ENCODE data around the gene VPS33B. TPM values are rescaled to one million over a fixed set of nuclear protein-coding genes. Genes with fewer than 3 reads are reported as not detected.
A peak's percentile ranks its signal among the peaks of the same experiment; 100 is the strongest.
"Not testable (repeated sequence)": the region's sequence is repeated elsewhere in the genome, so short reads cannot be mapped to it uniquely, and the experiment has no call there.

VPS33B gene
- total RNA-seq, 4 donors from 2014 or later = 3.3 to 7.7 (median 4.3) TPM

GRCh38 chr15:91049378-91050127 lies 27.2 kb upstream of the VPS33B start:
- ATAC-seq (peak; percentile 95 to 96), DNase-seq (peak; percentile 21 to 38)
- Histone ChIP-seq H3K9me3 (no peaks in the 10 kb centered on the region), H3K27ac (no peak overlapping the region), H3K27me3 (no peaks in the 10 kb centered on the region), H3K4me3 (no peak overlapping the region), H3K36me3 (no peaks in the 10 kb centered on the region), H3K4me1 (no peaks in the 10 kb centered on the region)
- in situ Hi-C loops (cut with MboI; ENCODE audit: low sequenced_read_pairs in 4 of 4) = loop anchor here in 1 of 4 donors (10.0 kb wide), 1 partner anchor 95 kb away; the partner anchor contains the start of gene RCCD1
- intact Hi-C loops (cut with DNase I; ENCODE audit: low total_unique reads) = loop anchor here (2.0 kb wide), 1 partner anchor 93 kb away; no protein-coding TSS in a partner anchor
- TF ChIP-seq POLR2A (IDR thresholded peaks at IDR 0.05) = no peak
- TF ChIP-seq, protein P1, sequence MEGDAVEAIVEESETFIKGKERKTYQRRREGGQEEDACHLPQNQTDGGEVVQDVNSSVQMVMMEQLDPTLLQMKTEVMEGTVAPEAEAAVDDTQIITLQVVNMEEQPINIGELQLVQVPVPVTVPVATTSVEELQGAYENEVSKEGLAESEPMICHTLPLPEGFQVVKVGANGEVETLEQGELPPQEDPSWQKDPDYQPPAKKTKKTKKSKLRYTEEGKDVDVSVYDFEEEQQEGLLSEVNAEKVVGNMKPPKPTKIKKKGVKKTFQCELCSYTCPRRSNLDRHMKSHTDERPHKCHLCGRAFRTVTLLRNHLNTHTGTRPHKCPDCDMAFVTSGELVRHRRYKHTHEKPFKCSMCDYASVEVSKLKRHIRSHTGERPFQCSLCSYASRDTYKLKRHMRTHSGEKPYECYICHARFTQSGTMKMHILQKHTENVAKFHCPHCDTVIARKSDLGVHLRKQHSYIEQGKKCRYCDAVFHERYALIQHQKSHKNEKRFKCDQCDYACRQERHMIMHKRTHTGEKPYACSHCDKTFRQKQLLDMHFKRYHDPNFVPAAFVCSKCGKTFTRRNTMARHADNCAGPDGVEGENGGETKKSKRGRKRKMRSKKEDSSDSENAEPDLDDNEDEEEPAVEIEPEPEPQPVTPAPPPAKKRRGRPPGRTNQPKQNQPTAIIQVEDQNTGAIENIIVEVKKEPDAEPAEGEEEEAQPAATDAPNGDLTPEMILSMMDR (IDR thresholded peaks at IDR 0.05 in 4 of 5, conservative IDR thresholded peaks at IDR 0.05 in 1 of 5) = peak; percentile 27 to 66 (median 49)

DNA sequence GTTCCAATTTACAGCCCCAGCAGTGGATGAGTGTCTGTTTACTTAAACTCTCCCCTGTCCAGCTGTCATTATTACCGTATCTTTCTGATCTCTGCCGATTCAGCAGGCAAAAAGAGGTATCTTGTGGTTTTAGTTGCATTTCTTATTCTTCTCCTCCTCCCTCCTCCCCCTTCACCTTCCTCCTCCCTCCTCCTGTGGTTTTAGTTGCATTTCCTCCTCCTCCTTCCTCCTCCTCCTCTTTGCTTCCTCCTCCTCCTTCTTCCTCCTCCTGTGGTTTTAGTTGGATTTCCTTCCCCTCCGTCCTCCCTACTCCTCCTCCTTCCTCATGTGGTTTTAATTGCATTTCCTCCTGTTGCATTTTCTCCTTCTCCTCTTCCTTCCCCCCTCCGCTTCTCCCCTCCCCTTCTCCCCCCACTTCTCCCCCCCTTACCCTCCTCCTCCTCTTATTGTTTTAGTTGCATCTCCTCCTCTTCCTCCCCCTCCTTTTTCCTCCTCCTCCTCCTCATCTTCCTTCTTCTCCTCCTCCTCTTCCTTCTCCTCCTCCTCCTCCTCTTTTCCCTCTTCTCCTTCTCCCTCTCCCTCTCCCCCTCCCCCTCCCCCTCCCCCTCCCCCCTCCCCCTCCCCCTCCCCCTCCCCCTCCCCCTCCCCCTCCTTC lies 25.3 kb upstream of the VPS33B start:
- ATAC-seq = no peak
- intact Hi-C loops (cut with DNase I; ENCODE audit: low total_unique reads) = loop anchor here (2.0 kb wide), 1 partner anchor 91 kb away; no protein-coding TSS in a partner anchor

DNA sequence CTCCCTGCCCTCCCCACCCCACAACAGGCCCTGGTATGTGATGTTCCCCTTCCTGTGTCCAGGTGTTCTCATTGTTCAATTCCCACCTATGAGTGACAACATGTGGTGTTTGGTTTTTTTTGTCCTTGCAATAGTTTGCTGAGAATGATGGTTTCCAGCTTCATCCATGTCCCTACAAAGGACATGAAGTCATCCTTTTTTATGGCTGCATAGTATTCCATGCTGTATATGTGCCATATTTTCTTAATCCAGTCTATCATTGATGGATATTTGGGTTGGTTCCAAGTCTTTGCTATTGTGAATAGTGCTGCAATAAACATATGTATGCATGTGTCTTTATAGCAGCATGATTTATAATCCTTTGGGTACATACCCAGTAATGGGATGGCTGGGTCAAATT lies 23.7 kb upstream of the VPS33B start:
- intact Hi-C loops (cut with DNase I; ENCODE audit: low total_unique reads); DNase-seq; H3K27ac ChIP-seq; H3K4me3 ChIP-seq; ATAC-seq; H3K36me3 ChIP-seq; H3K4me1 ChIP-seq; H3K27me3 ChIP-seq; H3K9me3 ChIP-seq: not testable (repeated sequence)
- in situ Hi-C loops (cut with MboI; ENCODE audit: low sequenced_read_pairs in 4 of 4) = loop anchor here in 1 of 4 donors (10.0 kb wide), 1 partner anchor 91 kb away; the partner anchor contains the start of gene RCCD1

More for the DNA sequence above, 25.3 kb upstream of the VPS33B start:
- H3K4me3 ChIP-seq = no peak overlapping the region
- H3K27ac ChIP-seq = no peak overlapping the region
- H3K27me3 ChIP-seq = no peaks in the 10 kb centered on the region
- in situ Hi-C loops (cut with MboI; ENCODE audit: low sequenced_read_pairs in 4 of 4) = loop anchor here in 1 of 4 donors (10.0 kb wide), 1 partner anchor 93 kb away; the partner anchor contains the start of gene RCCD1
- TF ChIP-seq, protein P1 (IDR thresholded peaks at IDR 0.05 in 4 of 5, conservative IDR thresholded peaks at IDR 0.05 in 1 of 5) = no peak
- no peak for TF ChIP-seq POLR2A (IDR thresholded peaks at IDR 0.05)
- H3K36me3 ChIP-seq = no peaks in the 10 kb centered on the region
- no peaks in the 10 kb centered on the region for H3K9me3 ChIP-seq
- no peak for DNase-seq
- no peaks in the 10 kb centered on the region for H3K4me1 ChIP-seq

DNA sequence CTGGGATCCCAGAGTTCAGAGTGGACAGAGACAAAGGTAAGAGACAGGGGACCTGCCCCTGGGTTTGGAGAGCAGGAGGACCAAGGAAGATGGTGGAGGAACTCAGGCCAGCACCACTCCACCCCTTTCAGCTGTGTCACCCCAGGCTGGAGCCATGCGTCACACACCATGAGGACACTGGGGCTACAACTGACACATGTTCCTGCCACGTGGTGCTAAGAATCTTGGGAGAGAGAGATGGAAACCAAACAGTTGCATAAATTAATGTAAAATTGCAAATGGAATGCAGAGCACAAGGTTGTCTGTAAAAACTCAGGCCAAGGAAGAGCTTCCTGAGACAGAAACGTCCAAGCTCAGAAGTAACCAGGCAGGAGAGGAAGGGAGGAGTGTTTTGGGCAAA lies 22.7 kb upstream of the VPS33B start:
- Histone ChIP-seq H3K4me3 (no peak overlapping the region), H3K27ac (no peak overlapping the region), H3K27me3 (no peaks in the 10 kb centered on the region), H3K9me3 (no peaks in the 10 kb centered on the region), H3K4me1 (no peaks in the 10 kb centered on the region), H3K36me3 (no peaks in the 10 kb centered on the region)
- intact Hi-C loops (cut with DNase I; ENCODE audit: low total_unique reads) (no loop called here), in situ Hi-C loops (cut with MboI; ENCODE audit: low sequenced_read_pairs in 4 of 4) (loop anchor here in 1 of 4 donors (10.0 kb wide), 1 partner anchor 90 kb away; the partner anchor contains the start of gene RCCD1)
- DNase-seq = no peak
- TF ChIP-seq, protein P1 (IDR thresholded peaks at IDR 0.05 in 4 of 5, conservative IDR thresholded peaks at IDR 0.05 in 1 of 5) = no peak
- no peak for TF ChIP-seq POLR2A (IDR thresholded peaks at IDR 0.05)
- ATAC-seq = no peak
